GM23248 (cell line): ENCODE data around the gene TOX4. TPM values are rescaled to one million over a fixed set of nuclear protein-coding genes. Genes with fewer than 3 reads are reported as not detected.

Source experiments
- DNase-seq: peaks from one replicate; pipeline ENCODE4 v3.0.0-alpha.2; 2015
- H2AFZ ChIP-seq: fragments of 200-600 bp; sonication (generic); 2 replicates; pipeline ENCODE4 v1.6.1; 2016; ENCODE audit warnings: antibody characterized with exemption
- H3F3A ChIP-seq: fragments of 200-600 bp; sonication (generic); 2 replicates; pipeline ENCODE4 v1.6.1; 2016; ENCODE audit warnings: mild to moderate bottlenecking, antibody characterized with exemption, mixed run types; ENCODE audit not compliant: insufficient read depth
- H3K27ac ChIP-seq: fragments of 200-600 bp; sonication (generic); 2 replicates; pipeline ENCODE4 v1.5.1; 2016; ENCODE audit warnings: mild to moderate bottlenecking
- H3K27me3 ChIP-seq: fragments of 200-600 bp; sonication (generic); replicated peaks from 2 replicates; pipeline ENCODE4 v1.6.1; 2016; ENCODE audit warnings: mild to moderate bottlenecking; ENCODE audit not compliant: insufficient read depth
- H3K36me3 ChIP-seq: fragments of 200-600 bp; sonication (generic); 2 replicates; pipeline ENCODE4 v1.6.1; 2016; ENCODE audit warnings: low read depth, mild to moderate bottlenecking
- H3K4me1 ChIP-seq: fragments of 200-600 bp; sonication (generic); 2 replicates; pipeline ENCODE4 v1.6.1; 2016; ENCODE audit warnings: mild to moderate bottlenecking; ENCODE audit not compliant: insufficient read depth
- H3K4me2 ChIP-seq: fragments of 200-600 bp; sonication (generic); one replicate; pipeline ENCODE4 v1.6.1; 2016; ENCODE audit warnings: mild to moderate bottlenecking; ENCODE audit not compliant: unreplicated experiment
- H3K4me3 ChIP-seq: fragments of 200-600 bp; sonication (generic); 2 replicates; pipeline ENCODE4 v1.5.1; 2016; ENCODE audit warnings: mild to moderate bottlenecking
- H3K79me2 ChIP-seq: fragments of 200-600 bp; sonication (generic); 2 replicates; pipeline ENCODE4 v1.6.1; 2016; ENCODE audit warnings: mild to moderate bottlenecking; ENCODE audit not compliant: insufficient read depth
- H3K9ac ChIP-seq: fragments of 200-600 bp; sonication (generic); 2 replicates; pipeline ENCODE4 v1.6.1; 2016; ENCODE audit warnings: mild to moderate bottlenecking
- H3K9me2 ChIP-seq: fragments of 200-600 bp; sonication (generic); 2 replicates; pipeline ENCODE4 v1.6.1; 2016; ENCODE audit warnings: mixed run types, mild to moderate bottlenecking, moderate library complexity; ENCODE audit not compliant: insufficient read depth
- H3K9me3 ChIP-seq: fragments of 200-600 bp; sonication (generic); one replicate; pipeline ENCODE4 v1.6.1; 2017; ENCODE audit warnings: low read depth
- H4K20me1 ChIP-seq: fragments of 200-600 bp; sonication (generic); 2 replicates; pipeline ENCODE4 v1.6.0; 2016; ENCODE audit not compliant: insufficient read depth
- EZH2 ChIP-seq: fragments of 200-600 bp; sonication (generic); IDR thresholded peaks from 2 replicates; pipeline ENCODE4 v1.6.1; 2018; ENCODE audit warnings: antibody characterized with exemption, mild to moderate bottlenecking; ENCODE audit not compliant: insufficient read depth, poor library complexity, severe bottlenecking
- EZH2phosphoT487 ChIP-seq: fragments of 200-600 bp; sonication (generic); IDR thresholded peaks from 2 replicates; pipeline ENCODE4 v1.6.1; 2018; ENCODE audit warnings: antibody characterized with exemption, moderate library complexity, mild to moderate bottlenecking, low read depth; ENCODE audit not compliant: insufficient read depth
- WGBS, 2 experiments: methylation state at CpG; one replicate each; pipeline ENCODE4 v1.1.6; 2015 to 2017; ENCODE audit warnings: low lambda C conversion rate in 2 of 2, low coverage in 1 of 2; ENCODE audit errors: missing lambda C conversion rate in 2 of 2; 5-methylcytosine and 5-hydroxymethylcytosine counted together
- in situ Hi-C: fragments of 300-500 bp; cut with MboI; formaldehyde crosslinking; loops from 2 replicates; pipeline ENCODE4 v1.15.0; 2020
- polyA plus RNA-seq: library from polyadenylated mRNA; unstranded; fragments of >200 nt; fragmentation: Nextera tagmentation; extraction: Ambion mirVana; gene quantifications from 2 replicates; pipeline ENCODE4 v1.2.1, GENCODE V29; 2016
- total RNA-seq: library from RNA; depleted of rRNA; stranded (reverse); fragments of >200 nt; shearing (Covaris generic); gene quantifications from 2 replicates; pipeline ENCODE4 v1.2.3, GENCODE V29; 2014

TOX4 gene
- total and polyA plus RNA-seq, 2 experiments from 2014 or later, result 23.6 to 74.2 TPM

- in situ Hi-C loops, result no loop called here
- WGBS, 2 experiments, result 32 to 33% methylated on average over 1 of the region's 1 CpG
- Histone ChIP-seq H3F3A (peaks cover 4% of the 10 kb centered on the region; the same call in 1 of the 2 replicates), H4K20me1 (no peaks in the 10 kb centered on the region), H3K36me3 (no peaks in the 10 kb centered on the region), H3K9me3 (no peaks in the 10 kb centered on the region), H3K4me1 (no peaks in the 10 kb centered on the region), H2AFZ (no peak overlapping the region), H3K27me3 (peaks cover 10% of the 10 kb centered on the region; the same call in 1 of the 2 replicates), H3K79me2 (no peaks in the 10 kb centered on the region), H3K4me2 (no peak overlapping the region), H3K27ac (no peak overlapping the region), H3K9me2 (no peaks in the 10 kb centered on the region), H3K4me3 (no peak overlapping the region), H3K9ac (no peak overlapping the region)
- DNase-seq, result no peak
- TF ChIP-seq EZH2, result no peak
- TF ChIP-seq EZH2phosphoT487, result no peak
Observed at GRCh38 chr14:21527318-21527679, 50.3 kb downstream of the TOX4 start.

DNA sequence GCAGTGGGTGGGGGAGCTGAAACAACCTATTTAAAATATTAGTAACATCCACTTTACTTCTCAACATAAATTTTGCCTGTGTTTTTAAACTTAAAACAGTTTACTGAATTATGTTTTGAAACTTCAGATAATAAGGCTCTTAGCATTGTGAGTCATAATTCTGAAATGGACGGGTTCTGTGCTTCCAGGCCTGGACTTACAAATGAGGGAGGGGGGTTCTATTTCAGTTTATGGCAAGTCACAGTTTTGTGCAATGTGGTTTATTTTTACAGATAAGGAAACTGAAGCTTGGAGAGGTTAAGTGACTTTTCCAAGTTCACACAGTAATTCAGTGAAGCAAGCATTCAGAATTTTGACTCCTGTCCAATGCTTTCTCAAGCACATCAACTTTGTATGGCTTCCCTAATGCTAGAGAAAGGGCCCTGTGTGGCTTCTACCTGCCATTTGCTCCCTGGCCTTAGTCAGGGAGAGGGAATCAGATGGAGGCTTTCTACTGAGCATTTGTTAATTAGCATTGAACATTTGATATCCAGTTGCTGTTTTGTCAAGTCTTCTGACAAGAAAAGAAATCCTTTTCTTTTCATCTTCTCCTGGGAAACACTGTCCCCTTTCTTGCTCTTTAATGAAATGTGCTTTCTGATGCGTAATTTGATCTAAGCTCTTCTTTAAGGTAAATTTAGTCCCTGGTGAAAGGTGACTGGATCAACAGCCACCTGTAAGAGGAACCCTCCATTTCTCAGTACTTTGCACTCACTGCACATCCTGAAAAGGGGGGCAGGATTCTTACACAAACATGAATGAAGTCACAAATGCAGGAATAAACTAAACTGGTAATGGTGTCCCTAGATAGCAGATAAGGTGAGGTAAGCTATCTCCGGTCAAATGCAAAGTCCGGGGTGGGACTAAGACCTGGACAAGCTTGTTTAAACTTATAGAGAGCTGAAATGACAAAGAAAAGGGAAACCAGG is 51.7 kb downstream of the TOX4 start:
- Histone ChIP-seq H3F3A (peaks cover 4% of the 10 kb centered on the region; the same call in 1 of the 2 replicates), H3K27me3 (peaks cover 18% of the 10 kb centered on the region), H2AFZ (no peak overlapping the region), H3K9ac (no peak overlapping the region), H4K20me1 (no peaks in the 10 kb centered on the region), H3K4me1 (no peaks in the 10 kb centered on the region), H3K79me2 (no peaks in the 10 kb centered on the region), H3K27ac (no peak overlapping the region), H3K9me3 (no peaks in the 10 kb centered on the region), H3K4me3 (no peak overlapping the region), H3K9me2 (no peaks in the 10 kb centered on the region), H3K4me2 (no peak overlapping the region), H3K36me3 (no peaks in the 10 kb centered on the region)
- in situ Hi-C loops, result no loop called here
- TF ChIP-seq EZH2 (no peak), EZH2phosphoT487 (no peak)
- no peak for DNase-seq
- whole genome bisulfite sequencing, 2 experiments, result 61 to 62% methylated on average over 4 of the region's 4 CpGs

- peaks cover 26% of the 10 kb centered on the region for H3K27me3 ChIP-seq
- no peak for TF ChIP-seq EZH2phosphoT487
- no peaks in the 10 kb centered on the region for H3K9me3 ChIP-seq
- no peak overlapping the region for H3K9ac ChIP-seq
- DNase-seq, result no peak
- H3K4me3 ChIP-seq, result no peak overlapping the region
- H3K27ac ChIP-seq, result no peak overlapping the region
- H3K9me2 ChIP-seq, result no peaks in the 10 kb centered on the region
- in situ Hi-C loops, result no loop called here
- H4K20me1 ChIP-seq, result no peaks in the 10 kb centered on the region
- peaks cover 4% of the 10 kb centered on the region; the same call in 1 of the 2 replicates for H3F3A ChIP-seq
- no peak overlapping the region for H2AFZ ChIP-seq
- H3K79me2 ChIP-seq, result no peaks in the 10 kb centered on the region
- H3K36me3 ChIP-seq, result no peaks in the 10 kb centered on the region
- H3K4me2 ChIP-seq, result no peak overlapping the region
- H3K4me1 ChIP-seq, result no peaks in the 10 kb centered on the region
- WGBS, 2 experiments, result 82 to 83% methylated on average over 1 of the region's 1 CpG
Observed at GRCh38 chr14:21529515-21529914, 52.5 kb downstream of the TOX4 start.

DNA sequence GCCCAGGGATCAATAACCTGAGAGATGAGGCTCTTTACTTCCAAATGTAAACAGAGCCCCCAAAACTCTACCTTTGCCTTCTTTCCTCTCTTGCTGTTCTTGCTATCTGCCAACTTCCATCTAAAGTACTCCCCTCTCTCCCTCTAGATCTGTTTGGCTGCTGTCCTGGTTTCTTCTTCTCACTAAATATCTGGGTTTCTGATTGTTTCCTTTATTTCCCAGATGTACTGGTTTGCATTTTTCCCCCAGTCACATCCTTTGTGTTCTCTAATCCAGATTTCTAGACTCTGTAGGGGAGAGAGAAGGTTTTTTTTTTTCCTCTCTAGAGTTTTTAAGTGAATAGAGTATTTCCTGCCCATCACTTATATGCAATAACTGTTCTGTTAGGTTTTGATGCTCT is 56.3 kb downstream of the TOX4 start:
- in situ Hi-C loops, result no loop called here
- peaks cover 63% of the 10 kb centered on the region for H3K27me3 ChIP-seq

More for the DNA sequence above, 56.3 kb downstream of the TOX4 start:
- no peaks in the 10 kb centered on the region for H3K79me2 ChIP-seq
- TF ChIP-seq EZH2phosphoT487 (no peak), EZH2 (no peak)
- H2AFZ ChIP-seq, result no peak overlapping the region
- no peaks in the 10 kb centered on the region for H4K20me1 ChIP-seq
- H3K36me3 ChIP-seq, result no peaks in the 10 kb centered on the region
- no peaks in the 10 kb centered on the region for H3K9me2 ChIP-seq
- no peak overlapping the region for H3K9ac ChIP-seq
- no peaks in the 10 kb centered on the region for H3K4me1 ChIP-seq
- no peak overlapping the region for H3K4me2 ChIP-seq
- H3K4me3 ChIP-seq, result no peak overlapping the region
- H3K9me3 ChIP-seq, result no peaks in the 10 kb centered on the region
- peaks cover 4% of the 10 kb centered on the region; the same call in 1 of the 2 replicates for H3F3A ChIP-seq
- H3K27ac ChIP-seq, result no peak overlapping the region
- no peak for DNase-seq
